Heart left ventricle (tissue), 13 donors: ENCODE measurements around the gene SPESP1.

Source experiments
- CTCF ChIP-seq, 12 donors: fragments of 200-600 bp; sonication (generic) in 4 of 12; IDR thresholded peaks; one replicate each; pipeline versions ENCODE4 v1.5.0 to v1.8.0; 2018 to 2022; ENCODE audit warnings: antibody characterized with exemption in 12 of 12, mild to moderate bottlenecking in 5 of 12
- POLR2A ChIP-seq, 2 donors: fragments of 450-650 bp; IDR thresholded peaks; one replicate each; pipeline ENCODE4 v1.6.1; 2017; ENCODE audit warnings: antibody characterized with exemption in 2 of 2, mild to moderate bottlenecking in 2 of 2, moderate library complexity in 2 of 2
- donor health status: ischemic (EF 13 %, LVEDD 7.1; RV severe dilation, severe dysfunction).
- donor health status: DM: no; HTN: yes; CAD: no.
- donor health status: DM: no; HTN: no; CAD: no.
- donor health status: ischemic (EF 25% LVEDD 6.9; RV normal size, moderate dysfunction).
- donor health status: ischemic (EF 25% LVEDD 5.7; RV mildly dilated, moderate dysfunction).
- donor health status: ischemic (EF 35%, LVEDD 5.7; RV mildly dilated, moderate dysfunction).
- donor health status: nonischemic (EF 11% LVEDD 7.7; RV severe dilation, severe dysfunction).
- donor health status: DM: yes; HTN: yes; CAD: no.
- donor health status: PGD.
- donor health status: ischemic (EF 29% LVEDD 5.4; RV normal size, mild dysfunction).
- donor health status: nonischemic (EF 23%, LVEDD 6.1; RV moderate dilation, normal function).

GRCh38 chr15:68921926-68922325 lies 8.4 kb upstream of the SPESP1 start:
- TF ChIP-seq POLR2A (IDR thresholded peaks at IDR 0.05) (no peak), CTCF (IDR thresholded peaks at IDR 0.05) (no peak)
